GM13976 (cell line): ENCODE results near the gene TUBGCP3.

Source experiments
- DNase-seq: peaks from one replicate; pipeline ENCODE4 v3.0.0; 2012; ENCODE audit warnings: low spot score
- CTCF ChIP-seq: IDR thresholded peaks from 2 replicates; pipeline ENCODE4 v1.5.1; 2012; ENCODE audit warnings: borderline replicate concordance, mild to moderate bottlenecking; ENCODE audit not compliant: insufficient read depth; ENCODE audit errors: extremely low read depth, missing control alignments, control extremely low read depth
- in situ Hi-C: fragments of 300-500 bp; cut with MboI; formaldehyde crosslinking; loops from one replicate; pipeline ENCODE4 v1.12.0; 2022; ENCODE audit warnings: low sequenced_read_pairs, mixed read lengths, inconsistent platforms; ENCODE audit not compliant: unreplicated experiment

Gene TUBGCP3

GRCh38 chr13:112456138-112457056 is 131.6 kb downstream of the TUBGCP3 start:
- in situ Hi-C loops, result no loop called here
- no peak for DNase-seq
- TF ChIP-seq CTCF, result no peak

GRCh38 chr13:112455476-112456059 is 132.4 kb downstream of the TUBGCP3 start:
- DNase-seq, result no peak
- in situ Hi-C loops, result no loop called here
- no peak for TF ChIP-seq CTCF

- no peak for TF ChIP-seq CTCF
- in situ Hi-C loops, result no loop called here
These were observed 133.2 kb downstream of the TUBGCP3 start for GRCh38 chr13:112454648-112455334.

GRCh38 chr13:112453874-112454647 is 133.9 kb downstream of the TUBGCP3 start:
- no peak for DNase-seq
- in situ Hi-C loops, result no loop called here
- TF ChIP-seq CTCF, result no peak

More at GRCh38 chr13:112454648-112455334, 133.2 kb downstream of the TUBGCP3 start:
- no peak for DNase-seq

- TF ChIP-seq CTCF, result no peak
- in situ Hi-C loops, result no loop called here
- no peak for DNase-seq
These were observed 134.6 kb downstream of the TUBGCP3 start for GRCh38 chr13:112453207-112453829.
